ENCODE results near the gene ZNF253. TPM values are rescaled to one million over a fixed set of nuclear protein-coding genes. Genes with fewer than 3 reads are reported as not detected.
"Not testable (repeated sequence)": the region's sequence is repeated elsewhere in the genome, so short reads cannot be mapped to it uniquely, and the experiment has no call there.

The ZNF253 gene
- total RNA-seq: 7.3 TPM

DNA sequence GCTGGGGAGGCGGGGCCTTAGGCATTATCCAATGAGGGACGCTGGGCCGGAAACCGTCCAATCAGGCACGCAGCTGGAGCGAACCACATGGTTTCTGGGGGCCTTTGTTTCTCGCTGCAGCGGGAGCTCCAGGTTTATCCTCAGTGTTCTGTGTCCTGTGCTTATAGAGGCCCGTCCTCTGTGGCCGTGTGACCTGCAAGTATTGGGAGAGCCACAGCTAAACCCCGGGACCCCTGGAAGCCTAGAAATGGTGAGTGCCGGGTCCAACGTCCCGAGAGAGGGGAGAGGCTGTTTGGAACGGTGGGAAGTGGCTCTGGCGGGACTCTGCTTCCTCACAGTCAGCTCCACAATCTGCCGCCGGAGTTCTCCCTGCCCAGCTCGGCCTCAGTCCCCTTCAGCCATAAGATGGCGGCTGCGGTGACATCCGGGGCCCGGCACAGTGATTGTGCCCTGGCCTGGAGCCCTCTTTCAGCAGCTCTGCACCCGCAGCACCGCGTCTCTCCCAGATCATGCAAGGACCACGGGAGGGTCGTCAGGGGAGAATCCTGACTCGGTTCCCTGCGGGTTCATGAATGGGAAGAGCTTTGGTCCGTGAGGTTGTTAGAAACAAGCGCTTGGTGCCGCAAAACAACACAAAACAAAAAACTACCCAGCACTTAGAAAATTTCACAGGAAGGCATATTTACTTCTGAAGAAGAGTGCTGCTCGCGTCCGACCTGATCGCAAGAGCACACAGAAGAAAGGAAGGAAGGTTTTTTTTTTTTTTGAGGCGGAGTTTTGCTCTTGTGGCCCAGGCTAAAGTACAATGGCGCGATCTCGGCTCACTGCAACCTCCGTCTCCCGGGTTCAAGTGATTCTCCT lies at the start of gene ZNF253:
Gene ZNF253, plus strand, starts transcription at position 133 of the 861 bp plus-strand sequence. Its CDS starts 115 bp downstream, at position 248.
- peaks cover 0 to 2% (median 0%) of the 10 kb centered on the region in 3 donors for H3K27me3 ChIP-seq (ENCODE audit: control insufficient read depth in 3 of 3, insufficient read depth in 3 of 3, low read length in 3 of 3)
- H3K27ac ChIP-seq (ENCODE audit: low read depth, low read length): peak within 1 kb of the TSS; percentile 97
- peaks cover 8 to 22% (median 9%) of the 10 kb centered on the region in 3 donors for H3K4me1 ChIP-seq (ENCODE audit: control insufficient read depth in 3 of 3, insufficient read depth in 3 of 3, low read length in 3 of 3)
- H3K9ac ChIP-seq (ENCODE audit: low read depth in 1 of 3, low read length in 3 of 3): peak within 1 kb of the TSS; percentile 96 to 99 (median 98)
- H3K4me3 ChIP-seq (ENCODE audit: low read length in 3 of 3): peak within 1 kb of the TSS; percentile 95 to 98 (median 96)
- H3K36me3 ChIP-seq (ENCODE audit: control insufficient read depth in 3 of 3, insufficient read depth in 3 of 3, low read length in 3 of 3): no peaks in the 10 kb centered on the region
- H3K9me3 ChIP-seq (ENCODE audit: control insufficient read depth in 3 of 3, low read length in 3 of 3): no peaks in the 10 kb centered on the region

DNA sequence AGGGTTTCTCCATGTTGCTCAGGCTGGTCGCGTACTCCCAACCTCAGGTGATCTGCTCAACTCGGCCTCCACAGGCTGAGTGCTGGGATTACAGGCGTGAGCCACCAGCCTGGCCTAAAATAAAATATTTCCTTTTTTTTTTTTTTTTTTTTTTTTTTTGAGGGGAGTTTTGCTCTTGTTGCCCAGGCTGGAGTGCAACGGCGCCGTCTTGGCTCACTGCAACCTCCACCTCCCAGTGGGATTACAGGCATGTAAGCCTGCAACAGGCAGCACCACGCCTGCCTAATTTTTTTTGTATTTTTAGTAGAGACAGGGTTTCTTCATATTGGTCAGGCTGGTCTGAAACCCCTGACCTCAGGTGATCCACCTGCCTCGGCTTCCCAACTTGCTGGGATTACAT lies 49.0 kb upstream of the ZNF253 start:
- Histone ChIP-seq H3K9me3 (ENCODE audit: control insufficient read depth in 3 of 3, low read length in 3 of 3) (no peaks in the 10 kb centered on the region), H3K27me3 (ENCODE audit: control insufficient read depth in 3 of 3, insufficient read depth in 3 of 3, low read length in 3 of 3) (no peaks in the 10 kb centered on the region), H3K27ac (ENCODE audit: low read depth, low read length) (no peak overlapping the region), H3K4me1 (ENCODE audit: control insufficient read depth in 3 of 3, insufficient read depth in 3 of 3, low read length in 3 of 3) (peaks cover 0 to 8% (median 2%) of the 10 kb centered on the region in 3 donors), H3K9ac (ENCODE audit: low read depth in 1 of 3, low read length in 3 of 3) (no peak overlapping the region), H3K36me3 (ENCODE audit: control insufficient read depth in 3 of 3, insufficient read depth in 3 of 3, low read length in 3 of 3) (peaks cover 5 to 11% (median 6%) of the 10 kb centered on the region in 3 donors), H3K4me3 (ENCODE audit: low read length in 3 of 3) (no peak overlapping the region)

DNA sequence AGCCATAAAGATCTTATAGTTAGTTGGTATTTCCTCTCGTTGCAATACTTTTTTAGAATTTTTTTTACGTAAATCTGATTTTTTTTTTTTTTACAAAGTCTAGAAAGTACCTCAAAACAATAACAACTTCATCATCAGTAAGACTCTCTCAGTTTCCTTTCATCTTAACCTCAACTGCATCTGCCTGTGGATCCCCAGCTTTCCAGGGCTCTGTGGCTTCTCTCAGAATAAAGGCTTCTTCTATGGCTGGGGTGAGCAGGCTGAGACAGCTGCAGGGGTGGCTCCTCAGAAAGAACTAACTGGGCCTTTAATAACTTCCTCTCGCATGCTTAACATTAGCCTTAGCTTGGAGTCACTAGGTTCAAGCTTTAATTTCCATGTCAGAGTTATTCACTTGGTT lies 48.3 kb upstream of the ZNF253 start:
- peaks cover 0 to 11% (median 2%) of the 10 kb centered on the region in 3 donors for H3K4me1 ChIP-seq (ENCODE audit: control insufficient read depth in 3 of 3, insufficient read depth in 3 of 3, low read length in 3 of 3)
- no peaks in the 10 kb centered on the region for H3K9me3 ChIP-seq (ENCODE audit: control insufficient read depth in 3 of 3, low read length in 3 of 3)
- H3K9ac ChIP-seq (ENCODE audit: low read depth in 1 of 3, low read length in 3 of 3): no peak overlapping the region
- H3K4me3 ChIP-seq (ENCODE audit: low read length in 3 of 3): no peak overlapping the region
- no peaks in the 10 kb centered on the region for H3K27me3 ChIP-seq (ENCODE audit: control insufficient read depth in 3 of 3, insufficient read depth in 3 of 3, low read length in 3 of 3)
- H3K27ac ChIP-seq (ENCODE audit: low read depth, low read length): no peak overlapping the region
- H3K36me3 ChIP-seq (ENCODE audit: control insufficient read depth in 3 of 3, insufficient read depth in 3 of 3, low read length in 3 of 3): peaks cover 5 to 11% (median 6%) of the 10 kb centered on the region in 3 donors

DNA sequence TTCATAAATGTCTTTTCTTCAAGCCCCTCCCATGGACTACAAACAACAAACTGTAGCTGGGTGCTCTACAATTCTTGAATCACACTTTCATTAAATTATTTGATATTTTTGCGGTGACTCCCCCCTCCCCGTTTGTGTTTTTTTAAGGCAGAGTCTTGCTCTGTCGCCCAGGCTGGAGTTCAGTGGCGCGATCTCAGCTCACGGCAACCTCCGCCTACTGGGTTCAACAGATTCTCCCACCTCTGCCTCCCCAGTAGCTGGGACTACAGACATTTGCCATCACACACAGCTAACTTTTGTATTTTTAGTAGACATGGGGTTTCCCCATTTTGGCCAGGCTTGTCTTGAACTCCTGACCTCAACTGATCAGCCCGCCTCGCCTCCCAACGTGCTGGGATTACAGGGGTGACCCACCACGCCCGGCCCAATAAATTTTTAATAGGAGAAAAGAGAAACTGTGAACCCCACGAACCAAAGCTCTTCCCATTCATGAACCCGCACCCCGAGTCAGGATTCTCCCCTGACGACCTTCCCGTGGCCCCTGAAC lies 44.8 kb upstream of the ZNF253 start:
- H3K9ac ChIP-seq (ENCODE audit: low read depth in 1 of 3, low read length in 3 of 3): peak overlapping the region; percentile 94 to 100 (median 98)
- H3K9me3 ChIP-seq (ENCODE audit: control insufficient read depth in 3 of 3, low read length in 3 of 3): peaks cover 0 to 2% (median 0%) of the 10 kb centered on the region in 3 donors
- H3K36me3 ChIP-seq (ENCODE audit: control insufficient read depth in 3 of 3, insufficient read depth in 3 of 3, low read length in 3 of 3): peaks cover 0 to 4% (median 2%) of the 10 kb centered on the region in 3 donors
- H3K4me3 ChIP-seq (ENCODE audit: low read length in 3 of 3): peak overlapping the region; percentile 97 to 99 (median 99)
- no peaks in the 10 kb centered on the region for H3K27me3 ChIP-seq (ENCODE audit: control insufficient read depth in 3 of 3, insufficient read depth in 3 of 3, low read length in 3 of 3)
- H3K27ac ChIP-seq (ENCODE audit: low read depth, low read length): peak overlapping the region; percentile 98
- H3K4me1 ChIP-seq (ENCODE audit: control insufficient read depth in 3 of 3, insufficient read depth in 3 of 3, low read length in 3 of 3): peaks cover 0 to 11% (median 2%) of the 10 kb centered on the region in 3 donors

DNA sequence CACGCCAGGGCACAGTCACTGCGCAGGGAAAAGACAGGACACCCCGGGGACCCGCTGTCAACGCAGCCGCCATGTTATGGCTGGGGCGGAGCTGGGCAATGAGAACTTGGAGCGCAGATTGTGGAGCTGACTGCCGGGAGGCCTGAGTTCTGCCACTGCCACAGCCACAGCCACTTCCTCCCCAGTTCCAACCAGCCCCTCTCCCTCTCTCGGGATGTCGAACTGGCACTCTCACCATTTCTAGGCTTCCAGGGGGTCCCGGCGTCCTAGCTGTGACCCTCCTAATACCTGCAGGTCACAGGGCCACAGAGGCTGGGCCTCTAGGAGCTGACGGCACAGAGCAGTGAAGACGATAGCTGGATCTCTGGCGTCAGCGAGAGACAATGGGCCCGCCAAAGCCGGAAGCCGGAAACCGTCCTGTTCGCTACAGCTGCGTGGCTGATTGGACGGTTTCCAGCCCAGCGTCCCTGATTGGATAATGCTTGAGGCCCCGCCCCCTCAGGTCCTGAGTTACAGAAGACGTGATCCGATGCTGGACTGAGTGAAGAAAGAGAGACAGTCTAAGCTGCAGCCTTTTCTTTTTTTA lies 44.2 kb upstream of the ZNF253 start, which contains the start of gene ZNF506:
Gene ZNF506, minus strand, starts transcription at position 385 of the 586 bp plus-strand sequence. Its CDS starts 147 bp downstream, at position 238.
- Histone ChIP-seq H3K9ac (ENCODE audit: low read depth in 1 of 3, low read length in 3 of 3) (peak within 1 kb of the TSS; percentile 94 to 100 (median 98)), H3K4me3 (ENCODE audit: low read length in 3 of 3) (peak within 1 kb of the TSS; percentile 97 to 99 (median 99)), H3K27me3 (ENCODE audit: control insufficient read depth in 3 of 3, insufficient read depth in 3 of 3, low read length in 3 of 3) (no peaks in the 10 kb centered on the region), H3K4me1 (ENCODE audit: control insufficient read depth in 3 of 3, insufficient read depth in 3 of 3, low read length in 3 of 3) (peaks cover 0 to 11% (median 2%) of the 10 kb centered on the region in 3 donors), H3K36me3 (ENCODE audit: control insufficient read depth in 3 of 3, insufficient read depth in 3 of 3, low read length in 3 of 3) (peaks cover 0 to 4% (median 2%) of the 10 kb centered on the region in 3 donors), H3K27ac (ENCODE audit: low read depth, low read length) (peak within 1 kb of the TSS; percentile 98), H3K9me3 (ENCODE audit: control insufficient read depth in 3 of 3, low read length in 3 of 3) (peaks cover 0 to 2% (median 0%) of the 10 kb centered on the region in 3 donors)

DNA sequence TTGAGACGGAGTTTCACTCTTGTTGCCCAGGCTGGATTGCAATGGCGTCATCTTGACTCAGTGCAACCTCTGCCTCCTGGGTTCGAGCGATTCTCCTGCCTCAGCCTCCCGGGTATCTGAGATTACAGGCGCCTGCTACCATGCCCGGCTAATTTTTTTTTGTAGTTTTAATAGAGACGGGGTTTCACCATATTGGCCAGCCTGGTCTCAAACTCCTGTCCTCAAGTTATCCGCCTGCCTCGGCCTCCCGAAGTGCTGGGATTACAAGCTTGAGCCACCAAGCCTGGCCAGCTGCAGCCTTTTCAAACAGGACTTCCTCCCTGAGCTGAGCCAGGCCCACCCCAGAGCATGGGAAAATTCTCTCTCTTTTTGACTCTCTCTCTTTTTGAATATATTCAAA lies 43.7 kb upstream of the ZNF253 start:
- Histone ChIP-seq H3K4me1 (ENCODE audit: control insufficient read depth in 3 of 3, insufficient read depth in 3 of 3, low read length in 3 of 3) (peaks cover 0 to 11% (median 2%) of the 10 kb centered on the region in 3 donors), H3K9ac (ENCODE audit: low read depth in 1 of 3, low read length in 3 of 3) (peak overlapping the region; percentile 71 to 100 (median 94)), H3K4me3 (ENCODE audit: low read length in 3 of 3) (peak overlapping the region; percentile 97 to 99 (median 99)), H3K27ac (ENCODE audit: low read depth, low read length) (peak overlapping the region; percentile 51)
- H3K27me3 ChIP-seq (ENCODE audit: control insufficient read depth in 3 of 3, insufficient read depth in 3 of 3, low read length in 3 of 3); H3K36me3 ChIP-seq (ENCODE audit: control insufficient read depth in 3 of 3, insufficient read depth in 3 of 3, low read length in 3 of 3); H3K9me3 ChIP-seq (ENCODE audit: control insufficient read depth in 3 of 3, low read length in 3 of 3): not testable (repeated sequence)

DNA sequence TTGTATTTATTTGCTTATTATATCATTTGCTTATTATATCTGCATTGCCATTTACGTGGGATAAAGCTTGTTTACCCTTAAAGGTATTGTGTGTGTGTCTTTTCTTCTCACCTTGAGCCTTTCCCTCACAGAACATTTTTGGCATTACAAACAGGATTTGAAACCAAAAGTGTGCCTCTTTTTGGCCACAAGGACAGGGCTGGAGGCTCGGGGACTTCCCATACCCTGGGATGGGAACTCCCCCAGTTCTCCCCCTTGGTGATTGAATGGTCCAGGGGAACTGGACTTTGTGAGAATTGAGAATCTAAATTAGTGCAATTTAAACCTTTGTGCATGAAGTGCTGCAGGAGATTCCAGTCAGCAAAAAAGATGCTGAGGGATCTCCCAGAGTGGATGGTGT lies 41.8 kb upstream of the ZNF253 start:
- no peak overlapping the region for H3K4me3 ChIP-seq (ENCODE audit: low read length in 3 of 3)
- H3K9me3 ChIP-seq (ENCODE audit: control insufficient read depth in 3 of 3, low read length in 3 of 3): peaks cover 0 to 2% (median 0%) of the 10 kb centered on the region in 3 donors
- H3K36me3 ChIP-seq (ENCODE audit: control insufficient read depth in 3 of 3, insufficient read depth in 3 of 3, low read length in 3 of 3): no peaks in the 10 kb centered on the region
- H3K27me3 ChIP-seq (ENCODE audit: control insufficient read depth in 3 of 3, insufficient read depth in 3 of 3, low read length in 3 of 3): no peaks in the 10 kb centered on the region
- H3K9ac ChIP-seq (ENCODE audit: low read depth in 1 of 3, low read length in 3 of 3): no peak overlapping the region
- H3K4me1 ChIP-seq (ENCODE audit: control insufficient read depth in 3 of 3, insufficient read depth in 3 of 3, low read length in 3 of 3): peaks cover 0 to 11% (median 0%) of the 10 kb centered on the region in 3 donors
- H3K27ac ChIP-seq (ENCODE audit: low read depth, low read length): no peak overlapping the region

DNA sequence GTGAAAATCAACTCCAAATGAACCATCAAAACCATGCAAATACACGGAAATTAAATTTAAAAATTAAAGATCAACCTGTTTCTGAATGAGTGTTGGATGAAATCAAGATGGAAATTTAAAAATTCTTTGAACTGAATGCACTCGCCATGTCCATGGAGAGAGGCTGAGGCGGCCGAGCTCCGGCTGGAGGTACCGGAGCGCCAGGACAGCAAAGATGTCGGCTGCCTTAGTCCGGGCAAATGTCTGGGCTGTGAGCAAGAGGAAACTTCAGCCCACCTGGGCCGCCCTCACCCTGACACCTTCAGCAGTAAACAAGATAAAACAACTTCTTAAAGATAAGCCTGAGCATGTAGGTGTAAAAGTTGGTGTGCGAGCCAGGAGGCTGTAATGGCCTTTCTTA lies 38.8 kb upstream of the ZNF253 start:
- Histone ChIP-seq H3K9ac (ENCODE audit: low read depth in 1 of 3, low read length in 3 of 3) (no peak overlapping the region), H3K9me3 (ENCODE audit: control insufficient read depth in 3 of 3, low read length in 3 of 3) (peaks cover 6 to 17% (median 12%) of the 10 kb centered on the region in 3 donors), H3K27me3 (ENCODE audit: control insufficient read depth in 3 of 3, insufficient read depth in 3 of 3, low read length in 3 of 3) (no peaks in the 10 kb centered on the region), H3K36me3 (ENCODE audit: control insufficient read depth in 3 of 3, insufficient read depth in 3 of 3, low read length in 3 of 3) (no peaks in the 10 kb centered on the region), H3K27ac (ENCODE audit: low read depth, low read length) (no peak overlapping the region), H3K4me3 (ENCODE audit: low read length in 3 of 3) (no peak overlapping the region), H3K4me1 (ENCODE audit: control insufficient read depth in 3 of 3, insufficient read depth in 3 of 3, low read length in 3 of 3) (peaks cover 0 to 3% (median 0%) of the 10 kb centered on the region in 3 donors)

DNA sequence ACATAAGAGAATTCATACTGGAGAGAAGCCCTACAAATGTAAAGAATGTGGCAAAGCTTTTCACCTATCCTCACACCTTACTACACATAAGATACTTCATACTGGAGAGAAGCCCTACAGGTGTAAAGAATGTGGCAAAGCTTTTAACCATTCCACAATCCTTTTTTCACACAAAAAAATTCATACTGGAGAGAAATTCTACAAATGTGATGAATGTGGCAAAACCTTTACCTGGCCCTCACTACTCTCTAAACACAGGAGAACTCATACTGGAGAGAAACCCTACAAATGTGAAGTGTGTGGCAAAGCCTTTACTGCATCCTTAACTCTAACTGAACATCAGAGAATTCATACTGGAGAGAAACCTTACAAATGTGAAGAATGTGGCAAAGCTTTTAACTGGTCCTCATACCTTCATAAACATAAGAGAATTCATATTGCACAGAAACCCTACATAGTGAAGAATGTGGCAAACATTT lies 30.1 kb upstream of the ZNF253 start:
- Histone ChIP-seq H3K9ac (ENCODE audit: low read depth in 1 of 3, low read length in 3 of 3) (no peak overlapping the region), H3K9me3 (ENCODE audit: control insufficient read depth in 3 of 3, low read length in 3 of 3) (peaks cover 15 to 21% (median 20%) of the 10 kb centered on the region in 3 donors), H3K27ac (ENCODE audit: low read depth, low read length) (no peak overlapping the region), H3K4me1 (ENCODE audit: control insufficient read depth in 3 of 3, insufficient read depth in 3 of 3, low read length in 3 of 3) (no peaks in the 10 kb centered on the region), H3K36me3 (ENCODE audit: control insufficient read depth in 3 of 3, insufficient read depth in 3 of 3, low read length in 3 of 3) (no peaks in the 10 kb centered on the region), H3K4me3 (ENCODE audit: low read length in 3 of 3) (no peak overlapping the region), H3K27me3 (ENCODE audit: control insufficient read depth in 3 of 3, insufficient read depth in 3 of 3, low read length in 3 of 3) (no peaks in the 10 kb centered on the region)
